Fibroblast of skin of back (primary cell): ENCODE results near the gene ACOT7.

ENCODE experiments used
- DNase-seq: peaks from one replicate; pipeline ENCODE4 v3.0.0-alpha.2; 2013

Gene ACOT7

DNA sequence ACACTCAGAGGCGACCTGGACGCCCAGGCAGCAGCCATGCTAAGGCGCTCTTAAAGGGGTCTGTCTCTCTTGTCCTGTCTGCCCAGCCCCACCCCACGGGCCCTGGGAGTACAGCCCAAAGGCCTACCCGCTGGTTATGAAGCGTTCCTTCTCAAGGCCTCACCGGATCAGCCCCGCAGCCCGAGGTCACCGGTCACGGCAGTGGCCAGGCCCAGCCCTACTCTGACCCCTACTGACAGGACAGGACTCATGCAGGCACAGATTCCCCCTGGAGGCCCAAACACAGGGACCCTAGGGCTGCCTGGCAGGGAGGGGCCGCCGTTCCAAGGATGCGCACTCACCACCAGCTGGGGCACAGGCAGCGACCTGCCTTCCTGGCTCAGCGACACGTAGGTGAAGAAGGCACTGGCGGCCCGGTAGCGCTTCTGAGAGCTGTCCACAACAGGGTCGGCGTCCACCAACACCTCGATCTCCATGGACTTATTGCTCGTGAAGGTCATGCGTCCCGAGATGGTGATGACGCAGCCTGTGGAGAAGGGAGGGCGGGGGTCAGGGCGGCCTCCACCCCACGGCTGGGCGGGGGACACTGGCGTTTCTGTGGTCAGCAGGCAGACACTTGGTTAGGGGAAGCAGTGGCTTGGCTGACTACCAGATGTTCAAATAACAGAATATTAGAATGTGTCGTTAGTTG is 112.7 kb downstream of the ACOT7 start:
- no peak for DNase-seq

DNA sequence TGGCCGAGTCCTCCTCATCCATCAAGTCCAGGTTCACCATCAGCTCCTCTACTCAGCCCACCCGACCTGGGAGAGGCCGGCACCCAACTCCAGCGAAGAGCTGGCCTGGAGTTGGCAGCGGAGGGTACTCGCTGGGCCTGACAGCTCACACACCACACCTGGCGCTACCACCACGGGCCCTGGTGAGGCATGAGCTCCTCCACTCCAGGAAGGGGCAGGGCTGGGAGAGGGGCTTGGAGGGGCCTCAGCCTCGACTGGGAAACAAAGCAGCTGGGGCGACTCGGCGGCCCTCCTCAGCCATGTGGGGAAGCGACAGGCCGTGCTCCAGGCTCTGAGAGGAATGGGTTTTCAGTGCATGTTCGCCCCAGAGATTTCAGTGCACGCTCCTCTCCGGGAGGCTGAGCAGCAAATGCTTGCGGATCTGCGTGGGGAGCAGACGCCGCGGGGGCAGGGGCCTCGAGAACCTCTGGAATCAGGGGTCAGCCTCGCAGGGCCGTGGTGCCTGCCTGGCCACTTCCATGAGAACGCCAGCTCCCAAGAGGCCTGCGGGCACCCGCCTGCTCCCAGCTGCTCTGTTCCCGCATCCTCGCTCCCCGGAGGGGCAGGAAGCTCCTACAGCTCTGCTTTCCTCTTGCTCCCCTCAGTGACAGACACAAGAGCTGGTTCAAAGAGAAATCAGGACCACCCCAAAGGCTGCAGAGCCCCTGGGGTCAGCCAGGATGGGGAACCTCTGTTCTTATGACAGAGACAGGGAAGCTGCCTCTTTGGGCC is 113.8 kb downstream of the ACOT7 start:
- no peak for DNase-seq

GRCh38 chr1:6279066-6279465 is 114.5 kb downstream of the ACOT7 start:
- DNase-seq: no peak

DNA sequence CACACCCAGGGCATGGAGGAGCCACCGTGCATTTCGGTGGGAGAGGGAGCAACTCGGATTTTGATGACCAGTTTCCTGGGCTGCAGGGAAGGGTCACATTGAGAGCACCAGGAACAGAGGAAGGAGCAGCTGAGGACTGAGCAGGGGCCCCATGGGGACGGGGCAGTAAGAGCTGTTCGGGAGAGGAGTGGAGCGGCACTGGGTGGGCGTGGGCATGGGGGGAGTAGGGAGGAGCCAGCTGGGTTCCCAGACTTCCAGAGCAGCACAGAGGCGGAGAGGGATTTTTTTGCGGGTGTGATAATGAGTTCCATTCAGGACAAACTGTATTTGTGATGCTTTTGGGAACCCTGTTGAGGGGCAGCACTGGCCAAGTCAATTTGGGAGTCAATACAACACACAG is 115.3 kb downstream of the ACOT7 start:
- no peak for DNase-seq

GRCh38 chr1:6276811-6277555 is 116.6 kb downstream of the ACOT7 start:
- no peak for DNase-seq

DNA sequence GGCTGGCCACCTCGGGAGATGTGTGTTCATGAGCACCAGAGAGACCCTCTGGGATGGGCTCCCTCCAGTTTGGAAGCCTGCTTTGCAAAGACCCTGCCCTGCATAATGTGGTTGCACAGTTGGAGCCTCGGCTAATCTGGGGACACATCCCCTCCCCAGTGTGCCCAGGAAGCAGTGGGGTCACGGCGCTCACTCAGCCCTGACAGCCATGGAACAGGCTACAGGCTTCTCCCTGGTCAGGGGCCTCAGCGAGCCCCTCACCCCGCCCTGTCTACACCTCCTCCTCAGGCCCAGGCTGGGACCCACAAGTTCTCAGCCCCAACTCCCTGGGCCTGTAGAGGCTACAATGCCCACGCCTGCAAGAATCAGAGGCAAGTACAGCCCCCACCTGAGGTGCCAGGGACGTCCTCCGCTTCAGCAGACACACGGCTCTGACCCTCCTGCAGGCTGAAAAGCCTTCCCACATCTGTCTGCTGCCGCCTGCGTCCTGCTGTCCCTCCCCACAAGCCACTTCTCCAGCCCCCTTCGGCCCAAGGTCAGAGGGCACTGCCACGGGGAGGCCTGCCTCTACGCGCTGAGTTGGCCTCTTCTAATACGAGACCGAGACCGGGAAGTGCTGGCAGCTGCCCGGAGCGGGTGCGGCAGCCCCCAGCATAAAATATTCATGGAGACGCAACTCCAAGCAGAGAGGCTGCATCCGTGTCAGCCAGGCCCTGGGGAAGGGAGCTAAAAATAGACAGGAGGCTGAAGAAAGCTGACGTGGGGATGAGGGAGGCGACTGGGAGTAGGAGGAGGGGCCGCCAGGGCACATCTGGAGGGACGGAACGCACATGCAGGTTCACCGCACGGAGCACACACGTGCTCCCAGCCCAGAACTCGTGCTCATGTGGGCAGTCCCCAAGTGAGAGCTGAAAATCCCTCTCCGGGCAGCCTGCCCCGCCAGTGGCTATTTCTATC is 117.5 kb downstream of the ACOT7 start:
- peak; percentile 84 for DNase-seq

DNA sequence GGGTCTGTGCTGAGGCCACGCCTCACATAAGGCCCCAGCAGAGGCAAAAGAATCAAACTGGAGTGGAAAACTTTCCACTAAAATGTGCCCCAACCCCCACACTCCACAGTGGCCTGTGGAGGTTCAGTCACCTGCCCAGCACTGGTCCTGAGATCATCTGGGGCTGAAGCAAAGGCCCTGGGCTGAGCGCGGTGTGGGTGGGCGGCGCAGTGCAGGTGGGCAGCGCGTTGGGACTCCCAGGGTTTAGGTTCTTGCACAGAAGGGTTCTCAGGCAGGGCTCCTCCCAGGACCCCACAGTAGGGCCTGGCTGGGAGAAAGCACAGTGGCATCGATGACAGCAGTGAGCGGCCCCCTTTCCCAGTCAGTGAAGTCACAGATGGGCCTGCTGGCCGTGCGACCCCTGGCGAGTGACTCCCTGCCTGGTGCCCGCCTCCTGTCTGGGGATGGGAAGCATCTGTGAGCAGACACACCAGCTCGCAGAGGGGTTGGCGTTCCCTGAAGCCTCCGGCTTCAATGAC is 118.9 kb downstream of the ACOT7 start:
- DNase-seq: no peak

DNA sequence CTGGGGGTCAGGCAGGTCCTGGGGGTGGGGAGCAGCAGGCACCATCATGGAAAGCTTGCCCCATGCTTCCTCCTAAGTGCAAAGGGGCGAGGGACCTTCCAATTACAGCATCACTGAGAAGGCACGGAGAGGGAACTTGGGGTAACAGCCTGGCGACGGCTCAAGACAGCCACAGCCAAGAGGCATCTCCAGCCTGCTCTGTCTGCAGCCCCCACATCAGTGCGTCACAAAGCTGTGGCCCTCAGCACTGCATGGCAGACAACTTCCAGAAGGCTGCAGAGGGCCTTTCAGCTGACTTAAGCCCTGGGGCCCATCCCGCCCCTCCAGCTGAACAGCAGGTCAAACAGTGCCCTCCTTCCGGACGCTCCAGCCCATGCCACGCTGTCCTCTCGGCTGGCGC is 119.5 kb downstream of the ACOT7 start:
- no peak for DNase-seq

GRCh38 chr1:6273380-6273891 is 120.1 kb downstream of the ACOT7 start:
- peak; percentile 68 for DNase-seq

DNA sequence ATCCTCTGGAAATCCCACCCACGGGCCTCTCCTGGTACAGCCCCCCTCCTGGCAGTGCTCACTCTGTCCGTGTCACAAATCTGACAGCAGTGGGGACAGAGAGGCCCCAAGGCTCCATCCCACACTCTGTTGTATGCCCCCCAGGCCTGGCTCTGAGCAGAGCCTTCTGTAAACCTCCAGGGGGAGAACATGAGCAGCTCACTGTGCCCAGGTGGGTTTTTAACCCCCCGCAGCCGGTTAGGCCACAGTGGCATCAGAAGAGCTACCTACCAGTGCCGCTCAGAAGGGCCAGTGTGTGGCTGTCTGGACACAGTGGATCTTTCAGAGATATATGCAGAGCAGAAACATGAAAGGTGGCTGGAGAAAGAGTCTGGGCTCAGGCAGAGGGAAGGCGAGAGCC is 120.7 kb downstream of the ACOT7 start:
- DNase-seq: no peak

DNA sequence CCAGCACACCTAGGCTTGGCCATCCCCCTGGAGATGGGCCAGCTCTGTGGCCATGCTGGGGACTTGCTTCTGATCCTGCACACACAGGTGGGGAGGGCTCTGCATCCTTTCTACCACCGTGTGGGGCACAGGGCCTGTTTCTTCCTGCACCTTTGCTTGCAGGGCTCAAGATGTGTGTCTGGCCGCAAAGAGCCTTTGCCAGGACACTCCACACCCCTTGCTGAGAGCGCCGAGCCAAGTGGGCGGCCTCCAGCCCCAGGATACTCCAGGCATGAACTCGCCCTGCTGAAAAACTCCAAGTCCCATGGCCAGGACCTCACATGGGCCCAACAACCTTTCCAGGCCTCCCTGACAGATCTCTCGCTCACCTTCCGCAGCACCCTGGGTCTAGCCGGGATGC is 121.1 kb downstream of the ACOT7 start:
- DNase-seq: no peak

- DNase-seq: peak; percentile 40
Measured at GRCh38 chr1:6271554-6271953, 122.0 kb downstream of the ACOT7 start.

- no peak for DNase-seq
Measured at GRCh38 chr1:6271006-6271405, 122.6 kb downstream of the ACOT7 start.

DNA sequence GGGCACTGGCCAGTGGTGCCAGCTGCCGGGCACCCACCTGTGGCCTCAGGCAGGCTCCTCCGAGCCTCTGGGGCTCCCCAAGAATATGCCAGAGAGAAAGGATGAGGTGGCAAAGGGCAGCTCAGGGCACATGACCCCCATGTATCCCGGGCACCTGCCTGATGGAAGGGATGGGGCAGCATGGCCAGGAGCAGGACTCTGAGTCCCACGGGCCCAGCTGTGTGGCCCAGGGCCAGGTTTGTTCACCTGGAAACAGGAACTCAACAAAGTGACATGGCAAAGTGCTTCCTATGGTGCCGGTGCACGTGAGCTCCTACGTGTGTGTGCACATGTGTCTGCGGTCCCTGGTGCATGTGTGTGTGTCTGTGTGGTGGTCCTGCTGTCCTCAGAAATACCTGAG is 123.2 kb downstream of the ACOT7 start:
- DNase-seq: no peak

- peak; percentile 39 for DNase-seq
Measured at GRCh38 chr1:6269720-6270400, 123.7 kb downstream of the ACOT7 start.

GRCh38 chr1:6269296-6269695 is 124.3 kb downstream of the ACOT7 start:
- DNase-seq: no peak

GRCh38 chr1:6268415-6268814 is 125.2 kb downstream of the ACOT7 start:
- DNase-seq: no peak

DNA sequence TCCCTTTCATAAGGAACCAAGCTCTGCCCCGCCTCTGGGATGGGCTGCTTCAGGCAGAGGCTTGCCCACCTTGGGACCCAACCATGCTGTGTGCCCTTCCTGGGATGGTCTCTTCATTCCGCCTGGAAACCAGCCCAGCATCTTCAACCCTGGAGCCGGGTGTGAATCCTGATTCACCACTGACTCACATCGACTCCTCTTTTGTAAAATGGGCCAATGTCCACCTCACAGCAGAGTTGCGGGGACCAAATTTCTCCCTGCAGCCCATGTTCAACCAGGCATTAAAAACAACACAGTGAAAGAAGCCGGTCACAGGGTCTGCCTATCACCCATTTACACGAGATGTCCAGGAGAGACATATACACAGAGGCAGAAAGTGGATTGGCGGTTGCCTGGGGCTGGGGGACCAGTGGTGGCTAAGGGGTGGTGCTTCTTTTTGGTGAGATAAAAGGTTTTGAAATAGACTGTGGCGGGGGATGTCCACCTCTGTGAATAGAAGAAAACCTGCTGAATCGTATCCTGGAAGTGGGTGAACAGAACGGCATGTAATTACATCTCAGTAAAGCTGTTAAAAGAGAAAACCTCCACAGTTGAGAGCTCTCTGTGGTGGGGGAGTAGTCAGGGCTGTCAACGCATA is 125.8 kb downstream of the ACOT7 start:
- DNase-seq: no peak

DNA sequence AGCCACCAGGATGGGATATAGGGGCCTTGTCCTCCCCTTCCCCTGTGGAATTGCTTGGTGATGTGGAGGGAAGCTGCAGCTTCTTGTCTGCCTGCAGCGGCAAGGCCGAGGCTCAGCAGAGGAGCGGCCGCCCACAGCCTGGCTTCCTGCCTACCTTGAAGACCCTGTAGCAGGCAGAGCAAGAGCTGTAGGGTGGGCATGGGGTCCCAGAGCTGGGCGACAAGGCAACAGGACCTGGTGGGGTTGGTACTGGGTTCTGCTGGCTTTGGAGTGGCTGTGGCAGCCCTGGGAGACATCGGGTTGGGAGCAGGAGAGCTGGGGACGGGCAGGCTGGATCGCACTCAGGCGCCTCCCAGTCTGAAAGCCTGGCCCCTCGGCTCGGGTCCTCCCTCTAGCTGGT is 126.9 kb downstream of the ACOT7 start:
- DNase-seq: no peak

GRCh38 chr1:6265151-6265550 is 128.4 kb downstream of the ACOT7 start:
- DNase-seq: no peak

GRCh38 chr1:6263716-6264115 is 129.9 kb downstream of the ACOT7 start:
- DNase-seq: no peak
